IMR-90 (cell line): ENCODE data around the gene AUTS2. TPM values are rescaled to one million over a fixed set of nuclear protein-coding genes. Genes with fewer than 3 reads are reported as not detected.

Source experiments
- ATAC-seq: fragments of 200-7000 bp; cut with Tn5 transposase; 2 replicates; pipeline ENCODE4 v1.9.1; 2020; ENCODE audit warnings: low read depth, mild to moderate bottlenecking, moderate library complexity
- BruUV-seq: library from RNA; stranded (reverse); fragments of 400-500 nt; replicated peaks from 2 replicates; lab custom pipeline; 2021; lab: Mats Ljungman, UMichigan
- CTCF ChIA-PET: fragments of 300-600 bp; formaldehyde crosslinking; extraction: SDS; loops from one replicate; lab custom pipeline; 2021; ENCODE audit warnings: antibody characterized with exemption; lab: Yijun Ruan, JAX
- POLR2A ChIA-PET: fragments of 300-600 bp; sonication (Branson Sonifier 250); formaldehyde crosslinking; loops from one replicate; lab custom pipeline; 2022; ENCODE audit warnings: antibody characterized with exemption; ENCODE audit not compliant: unreplicated experiment; lab: Charles Lee
- DNase-seq: peaks from one replicate; pipeline ENCODE4 v3.0.0; 2013
- H2AFZ ChIP-seq: replicated peaks from 2 replicates; pipeline ENCODE3; 2013; ENCODE audit warnings: low read length, mild to moderate bottlenecking; ENCODE audit not compliant: poor library complexity
- H2AK5ac ChIP-seq: 2 replicates; pipeline ENCODE4 v1.6.1; 2013; ENCODE audit warnings: low read depth, low read length, inconsistent platforms
- H2AK9ac ChIP-seq: replicated peaks from 2 replicates; pipeline ENCODE3; 2013; ENCODE audit warnings: mild to moderate bottlenecking, low read depth, low read length, moderate library complexity; ENCODE audit not compliant: poor library complexity
- H2BK120ac ChIP-seq: 2 replicates; pipeline ENCODE4 v1.6.1; 2013; ENCODE audit warnings: low read depth, low read length, inconsistent platforms
- H2BK15ac ChIP-seq: 3 replicates; pipeline ENCODE4 v1.6.1; 2013; ENCODE audit warnings: low read depth, low read length, inconsistent platforms
- H2BK20ac ChIP-seq: 2 replicates; pipeline ENCODE4 v1.6.1; 2013; ENCODE audit warnings: low read depth, mild to moderate bottlenecking, inconsistent platforms, low read length, moderate library complexity
- H2BK5ac ChIP-seq: 2 replicates; pipeline ENCODE4 v1.6.1; 2013; ENCODE audit warnings: mild to moderate bottlenecking, low read depth, low read length, inconsistent platforms; ENCODE audit not compliant: poor library complexity, severe bottlenecking
- H3K14ac ChIP-seq: replicated peaks from 2 replicates; pipeline ENCODE4 v1.6.1; 2013; ENCODE audit warnings: low read depth, low read length, inconsistent platforms
- H3K18ac ChIP-seq: 2 replicates; pipeline ENCODE4 v1.6.1; 2013; ENCODE audit warnings: low read depth, low read length, control low read depth
- H3K23ac ChIP-seq: 2 replicates; pipeline ENCODE4 v1.6.1; 2013; ENCODE audit warnings: low read depth, low read length, inconsistent platforms
- H3K27ac ChIP-seq: 2 replicates; pipeline ENCODE4 v1.5.1; 2013; ENCODE audit warnings: mild to moderate bottlenecking, control low read depth, low read length; ENCODE audit not compliant: insufficient read depth
- H3K27me3 ChIP-seq: 2 replicates; pipeline ENCODE4 v1.6.1; 2013; ENCODE audit warnings: low read length; ENCODE audit not compliant: control insufficient read depth, insufficient read depth
- H3K36me3 ChIP-seq: 2 replicates; pipeline ENCODE4 v1.6.1; 2013; ENCODE audit warnings: low read length, mixed read lengths; ENCODE audit not compliant: control insufficient read depth, insufficient read depth
- H3K4ac ChIP-seq: 2 replicates; pipeline ENCODE4 v1.6.1; 2013; ENCODE audit warnings: low read depth, low read length, inconsistent platforms
- H3K4me1 ChIP-seq: 2 replicates; pipeline ENCODE4 v1.6.1; 2013; ENCODE audit warnings: low read length, mixed read lengths; ENCODE audit not compliant: control insufficient read depth, insufficient read depth
- H3K4me2 ChIP-seq: 2 replicates; pipeline ENCODE4 v1.6.1; 2013; ENCODE audit warnings: low read depth, mild to moderate bottlenecking, control low read depth, low read length, moderate library complexity
- H3K4me3 ChIP-seq: 2 replicates; pipeline ENCODE4 v1.5.1; 2013; ENCODE audit warnings: low read depth, mild to moderate bottlenecking, control low read depth, low read length, moderate library complexity; ENCODE audit not compliant: insufficient read depth
- H3K56ac ChIP-seq: 2 replicates; pipeline ENCODE4 v1.6.1; 2013; ENCODE audit warnings: low read length, inconsistent platforms; ENCODE audit not compliant: insufficient read depth; ENCODE audit errors: extremely low read depth
- H3K79me1 ChIP-seq, 2 experiments: 2 replicates each; pipeline ENCODE4 v1.6.1; 2013; ENCODE audit warnings: low read length in 2 of 2, inconsistent platforms in 1 of 2, low read depth in 1 of 2
- H3K9ac ChIP-seq: 2 replicates; pipeline ENCODE4 v1.6.1; 2013; ENCODE audit warnings: low read depth, low read length, control low read depth
- H3K9me1 ChIP-seq: 2 replicates; pipeline ENCODE4 v1.6.1; 2013; ENCODE audit warnings: low read length, inconsistent platforms; ENCODE audit not compliant: insufficient read depth
- H3K9me3 ChIP-seq: 2 replicates; pipeline ENCODE4 v1.6.1; 2013; ENCODE audit warnings: low read length; ENCODE audit not compliant: control insufficient read depth, insufficient read depth
- H4K20me1 ChIP-seq: 2 replicates; pipeline ENCODE4 v1.6.1; 2013; ENCODE audit warnings: low read length, inconsistent platforms; ENCODE audit not compliant: insufficient read depth
- H4K5ac ChIP-seq: 2 replicates; pipeline ENCODE4 v1.6.1; 2013; ENCODE audit warnings: mild to moderate bottlenecking, low read depth, low read length, control low read depth
- H4K8ac ChIP-seq, 2 experiments: 2 replicates each; pipeline ENCODE4 v1.6.1; 2013; ENCODE audit warnings: low read depth in 2 of 2, low read length in 2 of 2, control low read depth in 1 of 2, inconsistent platforms in 1 of 2
- H4K91ac ChIP-seq: 2 replicates; pipeline ENCODE4 v1.6.1; 2013; ENCODE audit warnings: low read depth, low read length, inconsistent platforms; ENCODE audit not compliant: insufficient read depth
- CHD1 ChIP-seq: IDR thresholded peaks from 2 replicates; pipeline ENCODE4 v1.6.1; 2012; ENCODE audit warnings: low read depth, low read length, improper control_type of control experiment
- FOS ChIP-seq: fragments of 150-350 bp; IDR thresholded peaks from 2 replicates; pipeline ENCODE4 v1.6.1; 2016; ENCODE audit warnings: low read depth, low read length
- MAZ ChIP-seq: IDR thresholded peaks from 2 replicates; pipeline ENCODE4 v1.6.1; 2012; ENCODE audit warnings: low read depth, mild to moderate bottlenecking, low read length, improper control_type of control experiment, moderate library complexity, borderline replicate concordance
- NFE2L2 ChIP-seq: fragments of 150-350 bp; IDR thresholded peaks from 2 replicates; pipeline ENCODE4 v1.6.1; 2016; ENCODE audit warnings: low read depth, mild to moderate bottlenecking, low read length
- RAD21 ChIP-seq: IDR thresholded peaks from 2 replicates; pipeline ENCODE4 v1.6.1; 2012; ENCODE audit warnings: low read length, improper control_type of control experiment
- RFX5 ChIP-seq: IDR thresholded peaks from 2 replicates; pipeline ENCODE4 v1.8.0; 2012; ENCODE audit warnings: low read depth, mild to moderate bottlenecking, low read length, moderate library complexity
- SMC3 ChIP-seq: fragments of 150-350 bp; IDR thresholded peaks from 2 replicates; pipeline ENCODE4 v1.6.1; 2016; ENCODE audit warnings: low read depth, mild to moderate bottlenecking, antibody characterized with exemption, low read length, moderate library complexity
- WGBS, 2 experiments: methylation state at CpG; one replicate each; pipeline versions ENCODE4 v1.1.5 to v1.1.7; 2013; ENCODE audit warnings: missing lambda C conversion rate in 2 of 2; ENCODE audit not compliant: insufficient read length in 1 of 2; ENCODE audit errors: extremely low coverage in 2 of 2; 5-methylcytosine and 5-hydroxymethylcytosine counted together
- dilution Hi-C: fragments of 300-500 bp; cut with HindIII; formaldehyde crosslinking; loops from one replicate; pipeline ENCODE4 v1.14.3; 2018; ENCODE audit warnings: low sequenced_read_pairs; ENCODE audit not compliant: unreplicated experiment
- in situ Hi-C: fragments of 300-500 bp; cut with MboI; formaldehyde crosslinking; loops from 3 replicates; pipeline ENCODE4 v1.14.3; 2019; ENCODE audit warnings: low sequenced_read_pairs, inconsistent platforms, mixed read lengths
- intact Hi-C: fragments of 100-400 bp; cut with micrococcal nuclease; formaldehyde crosslinking; loops from 2 replicates; pipeline ENCODE4 v1.10.0; 2022
- polyA plus RNA-seq, 3 experiments: library from polyadenylated mRNA; depleted of rRNA; stranded (reverse); fragments of >200 nt; gene quantifications; 2 replicates each; pipeline ENCODE4 v1.2.3, GENCODE V29; 2012; ENCODE audit warnings: low replicate concordance in 1 of 3
- total RNA-seq: library from RNA; depleted of rRNA; stranded (reverse); fragments of >200 nt; gene quantifications from 2 replicates; pipeline ENCODE4 v1.2.3, GENCODE V29; 2012
- TF ChIP-seq, protein P1 (sequence below): fragments of 150-350 bp; IDR thresholded peaks from 2 replicates; pipeline ENCODE4 v1.6.1; 2016; ENCODE audit warnings: low read depth, mild to moderate bottlenecking, low read length, moderate library complexity, borderline replicate concordance

Gene AUTS2
- total and polyA plus RNA-seq, 2 of the 4 experiments (the other 2 are of a cell fraction) = 0.90 to 3.0 TPM

DNA sequence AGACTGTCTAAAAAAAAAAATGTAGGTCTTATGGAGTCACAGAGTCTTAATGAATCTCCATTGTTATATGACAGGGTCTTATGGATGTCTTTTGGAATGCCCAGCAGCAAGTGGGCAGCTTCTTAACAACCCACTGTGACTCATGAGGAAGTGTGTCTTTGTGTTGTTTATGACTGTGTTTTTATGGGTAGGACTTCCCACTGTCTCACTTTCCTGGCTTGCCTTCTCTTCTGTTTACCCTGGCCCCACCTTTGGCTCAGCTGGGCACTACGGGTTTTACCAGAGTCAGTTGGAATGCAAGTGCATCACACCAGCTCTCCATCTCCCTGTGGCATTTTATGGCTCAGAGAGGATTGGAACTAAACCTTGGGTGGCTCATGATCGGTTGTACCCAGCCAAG lies 580.5 kb downstream of the AUTS2 start:
- H2AFZ ChIP-seq = no peak overlapping the region
- ChIA-PET CTCF (no interaction called here), POLR2A (no interaction called here)
- no peak overlapping the region for H3K14ac ChIP-seq
- no peak overlapping the region for H3K4me3 ChIP-seq
- TF ChIP-seq FOS (no peak), RFX5 (no peak), NFE2L2 (no peak), MAZ (no peak), SMC3 (no peak), RAD21 (no peak), CHD1 (no peak)
- TF ChIP-seq, protein P1, sequence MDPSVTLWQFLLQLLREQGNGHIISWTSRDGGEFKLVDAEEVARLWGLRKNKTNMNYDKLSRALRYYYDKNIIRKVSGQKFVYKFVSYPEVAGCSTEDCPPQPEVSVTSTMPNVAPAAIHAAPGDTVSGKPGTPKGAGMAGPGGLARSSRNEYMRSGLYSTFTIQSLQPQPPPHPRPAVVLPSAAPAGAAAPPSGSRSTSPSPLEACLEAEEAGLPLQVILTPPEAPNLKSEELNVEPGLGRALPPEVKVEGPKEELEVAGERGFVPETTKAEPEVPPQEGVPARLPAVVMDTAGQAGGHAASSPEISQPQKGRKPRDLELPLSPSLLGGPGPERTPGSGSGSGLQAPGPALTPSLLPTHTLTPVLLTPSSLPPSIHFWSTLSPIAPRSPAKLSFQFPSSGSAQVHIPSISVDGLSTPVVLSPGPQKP = no peak
- ATAC-seq = no peak
- no peak overlapping the region for H3K4me2 ChIP-seq
- H3K79me1 ChIP-seq = no peaks in the 10 kb centered on the region
- no peaks in the 10 kb centered on the region for H3K27me3 ChIP-seq
- in situ Hi-C loops = no loop called here
- H2BK20ac ChIP-seq = no peak overlapping the region
- intact Hi-C loops = no loop called here
- H4K20me1 ChIP-seq = no peaks in the 10 kb centered on the region
- no peak for DNase-seq
- no peak overlapping the region for H2AK5ac ChIP-seq
- H3K23ac ChIP-seq = no peak overlapping the region
- WGBS, 2 experiments = no CpG with 5 or more reads among the region's 2 CpGs
- no TSS peak for BruUV-seq
- H3K18ac ChIP-seq = no peak overlapping the region
- H4K8ac ChIP-seq = no peak overlapping the region
- no peak overlapping the region for H3K4ac ChIP-seq
- no peak overlapping the region for H2BK120ac ChIP-seq
- H2BK5ac ChIP-seq = no peak overlapping the region
- H3K9me1 ChIP-seq = no peaks in the 10 kb centered on the region
- H2AK9ac ChIP-seq = no peak overlapping the region
- no peaks in the 10 kb centered on the region for H3K36me3 ChIP-seq
- dilution Hi-C loops = no loop called here
- H4K5ac ChIP-seq = no peak overlapping the region
- H3K27ac ChIP-seq = no peak overlapping the region
- H3K56ac ChIP-seq = no peak overlapping the region
- H3K9ac ChIP-seq = no peak overlapping the region
- H3K4me1 ChIP-seq = no peaks in the 10 kb centered on the region
- H3K9me3 ChIP-seq = 0 out of 2 replicates have a peak, but pooled peaks cover 2% of the 10 kb centered on the region
- no peak overlapping the region for H4K91ac ChIP-seq
- no peak overlapping the region for H2BK15ac ChIP-seq
